IMR-90 (cell line): ENCODE measurements around the gene FAM47E. TPM values are rescaled to one million over a fixed set of nuclear protein-coding genes. Genes with fewer than 3 reads are reported as not detected.
A peak's percentile ranks its signal among the peaks of the same experiment; 100 is the strongest.

ENCODE experiments used
- ATAC-seq: fragments of 200-7000 bp; cut with Tn5 transposase; 2 replicates; pipeline ENCODE4 v1.9.1; 2020; ENCODE audit warnings: low read depth, mild to moderate bottlenecking, moderate library complexity
- BruUV-seq: library from RNA; stranded (reverse); fragments of 400-500 nt; replicated peaks from 2 replicates; lab custom pipeline; 2021; lab: Mats Ljungman, UMichigan
- CTCF ChIA-PET: fragments of 300-600 bp; formaldehyde crosslinking; extraction: SDS; loops from one replicate; lab custom pipeline; 2021; ENCODE audit warnings: antibody characterized with exemption; lab: Yijun Ruan, JAX
- POLR2A ChIA-PET: fragments of 300-600 bp; sonication (Branson Sonifier 250); formaldehyde crosslinking; loops from one replicate; lab custom pipeline; 2022; ENCODE audit warnings: antibody characterized with exemption; ENCODE audit not compliant: unreplicated experiment; lab: Charles Lee
- DNase-seq: peaks from one replicate; pipeline ENCODE4 v3.0.0; 2013
- H2AFZ ChIP-seq: replicated peaks from 2 replicates; pipeline ENCODE3; 2013; ENCODE audit warnings: low read length, mild to moderate bottlenecking; ENCODE audit not compliant: poor library complexity
- H2AK5ac ChIP-seq: 2 replicates; pipeline ENCODE4 v1.6.1; 2013; ENCODE audit warnings: low read depth, low read length, inconsistent platforms
- H2AK9ac ChIP-seq: replicated peaks from 2 replicates; pipeline ENCODE3; 2013; ENCODE audit warnings: mild to moderate bottlenecking, low read depth, low read length, moderate library complexity; ENCODE audit not compliant: poor library complexity
- H2BK120ac ChIP-seq: 2 replicates; pipeline ENCODE4 v1.6.1; 2013; ENCODE audit warnings: low read depth, low read length, inconsistent platforms
- H2BK15ac ChIP-seq: 3 replicates; pipeline ENCODE4 v1.6.1; 2013; ENCODE audit warnings: low read depth, low read length, inconsistent platforms
- H2BK20ac ChIP-seq: 2 replicates; pipeline ENCODE4 v1.6.1; 2013; ENCODE audit warnings: low read depth, mild to moderate bottlenecking, inconsistent platforms, low read length, moderate library complexity
- H2BK5ac ChIP-seq: 2 replicates; pipeline ENCODE4 v1.6.1; 2013; ENCODE audit warnings: mild to moderate bottlenecking, low read depth, low read length, inconsistent platforms; ENCODE audit not compliant: poor library complexity, severe bottlenecking
- H3K14ac ChIP-seq: replicated peaks from 2 replicates; pipeline ENCODE4 v1.6.1; 2013; ENCODE audit warnings: low read depth, low read length, inconsistent platforms
- H3K18ac ChIP-seq: 2 replicates; pipeline ENCODE4 v1.6.1; 2013; ENCODE audit warnings: low read depth, low read length, control low read depth
- H3K23ac ChIP-seq: 2 replicates; pipeline ENCODE4 v1.6.1; 2013; ENCODE audit warnings: low read depth, low read length, inconsistent platforms
- H3K27ac ChIP-seq: 2 replicates; pipeline ENCODE4 v1.5.1; 2013; ENCODE audit warnings: mild to moderate bottlenecking, control low read depth, low read length; ENCODE audit not compliant: insufficient read depth
- H3K27me3 ChIP-seq: 2 replicates; pipeline ENCODE4 v1.6.1; 2013; ENCODE audit warnings: low read length; ENCODE audit not compliant: control insufficient read depth, insufficient read depth
- H3K36me3 ChIP-seq: 2 replicates; pipeline ENCODE4 v1.6.1; 2013; ENCODE audit warnings: low read length, mixed read lengths; ENCODE audit not compliant: control insufficient read depth, insufficient read depth
- H3K4ac ChIP-seq: 2 replicates; pipeline ENCODE4 v1.6.1; 2013; ENCODE audit warnings: low read depth, low read length, inconsistent platforms
- H3K4me1 ChIP-seq: 2 replicates; pipeline ENCODE4 v1.6.1; 2013; ENCODE audit warnings: low read length, mixed read lengths; ENCODE audit not compliant: control insufficient read depth, insufficient read depth
- H3K4me2 ChIP-seq: 2 replicates; pipeline ENCODE4 v1.6.1; 2013; ENCODE audit warnings: low read depth, mild to moderate bottlenecking, control low read depth, low read length, moderate library complexity
- H3K4me3 ChIP-seq: 2 replicates; pipeline ENCODE4 v1.5.1; 2013; ENCODE audit warnings: low read depth, mild to moderate bottlenecking, control low read depth, low read length, moderate library complexity; ENCODE audit not compliant: insufficient read depth
- H3K56ac ChIP-seq: 2 replicates; pipeline ENCODE4 v1.6.1; 2013; ENCODE audit warnings: low read length, inconsistent platforms; ENCODE audit not compliant: insufficient read depth; ENCODE audit errors: extremely low read depth
- H3K79me1 ChIP-seq, 2 experiments: 2 replicates each; pipeline ENCODE4 v1.6.1; 2013; ENCODE audit warnings: low read length in 2 of 2, inconsistent platforms in 1 of 2, low read depth in 1 of 2
- H3K9ac ChIP-seq: 2 replicates; pipeline ENCODE4 v1.6.1; 2013; ENCODE audit warnings: low read depth, low read length, control low read depth
- H3K9me1 ChIP-seq: 2 replicates; pipeline ENCODE4 v1.6.1; 2013; ENCODE audit warnings: low read length, inconsistent platforms; ENCODE audit not compliant: insufficient read depth
- H3K9me3 ChIP-seq: 2 replicates; pipeline ENCODE4 v1.6.1; 2013; ENCODE audit warnings: low read length; ENCODE audit not compliant: control insufficient read depth, insufficient read depth
- H4K20me1 ChIP-seq: 2 replicates; pipeline ENCODE4 v1.6.1; 2013; ENCODE audit warnings: low read length, inconsistent platforms; ENCODE audit not compliant: insufficient read depth
- H4K5ac ChIP-seq: 2 replicates; pipeline ENCODE4 v1.6.1; 2013; ENCODE audit warnings: mild to moderate bottlenecking, low read depth, low read length, control low read depth
- H4K8ac ChIP-seq, 2 experiments: 2 replicates each; pipeline ENCODE4 v1.6.1; 2013; ENCODE audit warnings: low read depth in 2 of 2, low read length in 2 of 2, control low read depth in 1 of 2, inconsistent platforms in 1 of 2
- H4K91ac ChIP-seq: 2 replicates; pipeline ENCODE4 v1.6.1; 2013; ENCODE audit warnings: low read depth, low read length, inconsistent platforms; ENCODE audit not compliant: insufficient read depth
- BHLHE40 ChIP-seq: fragments of 150-350 bp; IDR thresholded peaks from 2 replicates; pipeline ENCODE4 v1.6.1; 2016; ENCODE audit warnings: mild to moderate bottlenecking, low read depth, low read length
- CEBPB ChIP-seq: IDR thresholded peaks from 2 replicates; pipeline ENCODE4 v1.6.1; 2012; ENCODE audit warnings: low read depth, low read length, improper control_type of control experiment
- CHD1 ChIP-seq: IDR thresholded peaks from 2 replicates; pipeline ENCODE4 v1.6.1; 2012; ENCODE audit warnings: low read depth, low read length, improper control_type of control experiment
- CTCF ChIP-seq: conservative IDR thresholded peaks from 2 replicates; pipeline ENCODE4 v1.5.1; 2012; ENCODE audit warnings: mild to moderate bottlenecking, low read depth, low read length, improper control_type of control experiment
- ELK1 ChIP-seq: fragments of 150-350 bp; IDR thresholded peaks from 2 replicates; pipeline ENCODE4 v1.6.1; 2016; ENCODE audit warnings: low read depth, mild to moderate bottlenecking, low read length, moderate library complexity, borderline replicate concordance
- FOS ChIP-seq: fragments of 150-350 bp; IDR thresholded peaks from 2 replicates; pipeline ENCODE4 v1.6.1; 2016; ENCODE audit warnings: low read depth, low read length
- MAFK ChIP-seq: IDR thresholded peaks from 2 replicates; pipeline ENCODE4 v1.6.1; 2012; ENCODE audit warnings: low read depth, low read length, improper control_type of control experiment
- MAZ ChIP-seq: IDR thresholded peaks from 2 replicates; pipeline ENCODE4 v1.6.1; 2012; ENCODE audit warnings: low read depth, mild to moderate bottlenecking, low read length, improper control_type of control experiment, moderate library complexity, borderline replicate concordance
- MXI1 ChIP-seq: IDR thresholded peaks from 2 replicates; pipeline ENCODE4 v1.6.1; 2012; ENCODE audit warnings: low read depth, mild to moderate bottlenecking, low read length, moderate library complexity, borderline replicate concordance
- NFE2L2 ChIP-seq: fragments of 150-350 bp; IDR thresholded peaks from 2 replicates; pipeline ENCODE4 v1.6.1; 2016; ENCODE audit warnings: low read depth, mild to moderate bottlenecking, low read length
- POLR2A ChIP-seq: IDR thresholded peaks from 2 replicates; pipeline ENCODE4 v1.6.1; 2012; ENCODE audit warnings: mild to moderate bottlenecking, low read depth, low read length
- RAD21 ChIP-seq: IDR thresholded peaks from 2 replicates; pipeline ENCODE4 v1.6.1; 2012; ENCODE audit warnings: low read length, improper control_type of control experiment
- RCOR1 ChIP-seq: IDR thresholded peaks from 2 replicates; pipeline ENCODE4 v1.6.1; 2012; ENCODE audit warnings: mild to moderate bottlenecking, low read length, improper control_type of control experiment; ENCODE audit not compliant: insufficient replicate concordance
- RFX5 ChIP-seq: IDR thresholded peaks from 2 replicates; pipeline ENCODE4 v1.8.0; 2012; ENCODE audit warnings: low read depth, mild to moderate bottlenecking, low read length, moderate library complexity
- SMC3 ChIP-seq: fragments of 150-350 bp; IDR thresholded peaks from 2 replicates; pipeline ENCODE4 v1.6.1; 2016; ENCODE audit warnings: low read depth, mild to moderate bottlenecking, antibody characterized with exemption, low read length, moderate library complexity
- USF2 ChIP-seq: fragments of 150-350 bp; IDR thresholded peaks from 2 replicates; pipeline ENCODE4 v1.6.1; 2017; ENCODE audit warnings: mild to moderate bottlenecking, antibody characterized with exemption, low read length, low read depth
- WGBS, 2 experiments: methylation state at CpG; one replicate each; pipeline versions ENCODE4 v1.1.5 to v1.1.7; 2013; ENCODE audit warnings: missing lambda C conversion rate in 2 of 2; ENCODE audit not compliant: insufficient read length in 1 of 2; ENCODE audit errors: extremely low coverage in 2 of 2; 5-methylcytosine and 5-hydroxymethylcytosine counted together
- dilution Hi-C: fragments of 300-500 bp; cut with HindIII; formaldehyde crosslinking; loops from one replicate; pipeline ENCODE4 v1.14.3; 2018; ENCODE audit warnings: low sequenced_read_pairs; ENCODE audit not compliant: unreplicated experiment
- in situ Hi-C: fragments of 300-500 bp; cut with MboI; formaldehyde crosslinking; loops from 3 replicates; pipeline ENCODE4 v1.14.3; 2019; ENCODE audit warnings: low sequenced_read_pairs, inconsistent platforms, mixed read lengths
- intact Hi-C: fragments of 100-400 bp; cut with micrococcal nuclease; formaldehyde crosslinking; loops from 2 replicates; pipeline ENCODE4 v1.10.0; 2022
- polyA plus RNA-seq, 3 experiments: library from polyadenylated mRNA; depleted of rRNA; stranded (reverse); fragments of >200 nt; gene quantifications; 2 replicates each; pipeline ENCODE4 v1.2.3, GENCODE V29; 2012; ENCODE audit warnings: low replicate concordance in 1 of 3
- total RNA-seq: library from RNA; depleted of rRNA; stranded (reverse); fragments of >200 nt; gene quantifications from 2 replicates; pipeline ENCODE4 v1.2.3, GENCODE V29; 2012

Gene FAM47E
- total and polyA plus RNA-seq, 2 of the 4 experiments (the other 2 are of a cell fraction) = 0.05 TPM; not detected in 1

GRCh38 chr4:76209881-76210280, 41.6 kb upstream of the FAM47E start:
- DNase-seq (no peak), ATAC-seq (no peak)
- no peak overlapping the region for H2BK15ac ChIP-seq
- peak overlapping the region; percentile 69 for H3K23ac ChIP-seq
- peak overlapping the region; percentile 27; the same call in 1 of the 2 replicates for H2AK5ac ChIP-seq
- H3K4ac ChIP-seq = peak overlapping the region; percentile 8
- H3K9me3 ChIP-seq = no peaks in the 10 kb centered on the region
- ChIA-PET POLR2A (no interaction called here), CTCF (interaction anchor here (1.7 kb wide), 1 partner anchor 30 kb away, joined by 3 read pairs; no protein-coding TSS in a partner anchor)
- H2BK120ac ChIP-seq = no peak overlapping the region
- no peak overlapping the region for H3K4me3 ChIP-seq
- no peak overlapping the region for H3K9ac ChIP-seq
- H4K5ac ChIP-seq = no peak overlapping the region
- peaks cover 18% of the 10 kb centered on the region for H3K9me1 ChIP-seq
- no peak overlapping the region for H2AFZ ChIP-seq
- H3K14ac ChIP-seq = no peak overlapping the region
- H3K56ac ChIP-seq = no peak overlapping the region
- no TSS peak for BruUV-seq
- H3K4me2 ChIP-seq = no peak overlapping the region
- H3K27ac ChIP-seq = peak overlapping the region; percentile 36; the same call in 1 of the 2 replicates
- in situ Hi-C loops = loop anchor here (5.0 kb wide), 1 partner anchor 957 kb away; no protein-coding TSS in a partner anchor
- no peak overlapping the region for H2BK20ac ChIP-seq
- intact Hi-C loops = no loop called here
- H3K4me1 ChIP-seq = peaks cover 16% of the 10 kb centered on the region
- no peak overlapping the region for H4K91ac ChIP-seq
- peak overlapping the region in 1 of 2 experiments; percentile 37; a peak in 1 of 4 replicates for H4K8ac ChIP-seq
- dilution Hi-C loops = no loop called here
- H3K27me3 ChIP-seq = no peaks in the 10 kb centered on the region
- peak overlapping the region; percentile 32 for H2BK5ac ChIP-seq
- H2AK9ac ChIP-seq = peak overlapping the region; percentile 63
- H4K20me1 ChIP-seq = peaks cover 20% of the 10 kb centered on the region; the same call in 1 of the 2 replicates
- no CpG with 5 or more reads among the region's 4 CpGs for WGBS, 2 experiments
- no peak overlapping the region for H3K18ac ChIP-seq
- TF ChIP-seq CEBPB (no peak), ELK1 (no peak), CHD1 (no peak), POLR2A (no peak), MAFK (no peak), RFX5 (no peak), CTCF (no peak), FOS (no peak), RCOR1 (no peak), BHLHE40 (no peak), SMC3 (no peak), MAZ (no peak), RAD21 (no peak), USF2 (no peak), MXI1 (no peak), NFE2L2 (no peak)
- H3K79me1 ChIP-seq = peaks cover 18 to 71% of the 10 kb centered on the region in 2 experiments
- H3K36me3 ChIP-seq = peaks cover 1% of the 10 kb centered on the region; the same call in 1 of the 2 replicates
